GM21367 (cell line): Measurements from ENCODE around the gene PLIN4.
"Not testable (repeated sequence)": the region's sequence is repeated elsewhere in the genome, so short reads cannot be mapped to it uniquely, and the experiment has no call there.

ENCODE experiments used
- ATAC-seq: cut with Tn5 transposase; IDR thresholded peaks from one replicate; pipeline ENCODE4 v1.9.1; 2021; ENCODE audit not compliant: unreplicated experiment

PLIN4 gene

GRCh38 chr19:4527377-4527776, 9.1 kb upstream of the PLIN4 start:
- ATAC-seq: not testable (repeated sequence)

- ATAC-seq: no peak
These were observed 7.3 kb upstream of the PLIN4 start for GRCh38 chr19:4525563-4526002.

- ATAC-seq: no peak
These were observed 6.7 kb upstream of the PLIN4 start for GRCh38 chr19:4524808-4525562.

DNA sequence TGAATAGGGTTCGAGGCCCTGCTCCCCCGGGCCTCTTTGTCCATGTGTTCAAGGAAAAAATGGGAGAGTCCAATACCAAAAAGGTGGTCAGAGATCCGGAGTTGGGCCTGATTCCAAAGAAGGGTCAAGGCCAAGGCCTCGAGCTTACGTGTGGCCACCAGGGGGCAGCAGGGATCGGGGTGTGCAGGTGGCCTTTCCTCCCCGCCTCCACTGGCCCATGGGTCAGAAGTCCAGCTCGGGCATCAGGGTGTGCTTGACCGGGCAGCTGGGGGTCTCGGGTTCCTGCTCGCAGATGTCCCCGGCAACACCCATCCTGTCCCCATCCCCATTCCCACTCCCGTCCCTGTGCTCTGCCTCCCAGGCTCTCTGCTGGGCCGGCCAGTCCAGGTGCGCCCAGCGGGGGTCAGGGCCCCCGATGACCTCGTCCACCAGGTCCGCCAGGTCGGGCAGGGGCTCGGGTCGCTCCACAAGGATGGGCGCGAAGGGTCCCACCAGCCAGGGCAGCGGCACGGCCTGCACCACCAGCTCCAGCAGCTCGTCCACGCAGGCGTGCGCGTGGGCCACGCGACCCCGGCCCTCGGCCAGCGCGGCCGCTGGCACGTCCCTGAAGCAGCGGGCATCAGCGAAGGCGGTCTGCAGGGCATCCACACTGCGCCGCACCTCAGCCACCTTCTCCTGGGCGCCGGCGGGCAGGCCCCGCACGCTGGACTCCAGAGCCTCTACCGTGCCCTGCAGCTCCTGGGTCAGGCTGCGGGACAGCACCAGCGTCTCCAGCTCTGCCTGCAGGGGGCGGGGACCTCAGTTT, 5.2 kb upstream of the PLIN4 start:
- no peak for ATAC-seq

GRCh38 chr19:4522291-4523002, 4.2 kb upstream of the PLIN4 start:
- no peak for ATAC-seq

DNA sequence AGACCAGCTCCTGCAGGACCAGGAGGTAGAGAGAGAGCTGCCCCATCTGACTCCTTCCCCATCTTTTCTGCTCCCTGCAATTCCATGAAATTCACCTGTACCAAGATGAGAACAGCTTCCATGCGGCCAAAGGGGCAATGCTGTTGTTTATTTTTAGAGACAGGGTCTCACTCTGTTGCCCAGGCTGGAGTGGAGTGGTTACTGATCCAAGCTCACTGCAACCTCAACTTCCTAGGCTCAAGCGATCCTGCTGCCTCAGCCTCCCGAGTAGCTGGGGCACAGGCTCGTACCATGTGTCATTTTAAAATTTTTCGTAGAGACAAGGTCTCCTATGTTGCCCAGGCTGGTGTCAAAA, 3.6 kb upstream of the PLIN4 start:
- ATAC-seq: no peak

GRCh38 chr19:4521170-4521887, 3.0 kb upstream of the PLIN4 start:
- ATAC-seq: no peak

DNA sequence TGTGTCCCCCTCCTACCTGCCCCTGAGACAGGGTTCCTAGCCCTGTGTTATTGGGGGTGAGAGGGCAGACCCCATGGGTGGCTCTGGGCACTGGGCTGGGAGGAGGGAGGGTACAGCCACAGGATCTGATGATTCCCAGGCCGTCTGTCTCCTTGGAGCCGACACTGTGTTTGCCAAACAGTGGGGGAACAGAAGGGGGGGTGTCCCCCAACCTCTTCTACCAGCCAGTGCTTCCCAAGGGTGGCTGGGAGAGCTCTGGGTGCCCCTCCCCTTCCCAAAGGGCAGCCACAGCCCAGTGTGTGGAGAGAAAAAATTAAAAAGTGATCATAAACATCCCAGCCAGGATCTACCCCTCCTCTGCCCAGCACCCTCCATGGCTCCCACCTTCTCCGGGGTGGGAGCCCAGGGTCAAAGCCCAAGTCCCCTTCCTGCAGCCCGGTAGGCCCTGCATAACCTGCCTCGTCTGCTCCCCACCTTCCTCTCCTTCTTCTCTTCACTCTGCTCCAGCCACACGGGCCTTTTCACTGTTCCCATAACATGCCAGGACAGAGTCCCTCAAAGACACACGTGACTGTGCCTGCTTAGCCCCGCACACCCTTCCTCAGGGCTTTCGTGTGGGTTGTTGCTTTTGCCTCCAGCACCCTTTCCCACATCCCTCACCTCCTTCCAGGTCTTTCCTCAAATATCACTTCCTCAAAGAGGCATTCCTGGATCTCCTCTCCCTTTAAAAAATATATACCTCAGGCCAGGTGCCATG, 1.4 kb upstream of the PLIN4 start:
- ATAC-seq: no peak

DNA sequence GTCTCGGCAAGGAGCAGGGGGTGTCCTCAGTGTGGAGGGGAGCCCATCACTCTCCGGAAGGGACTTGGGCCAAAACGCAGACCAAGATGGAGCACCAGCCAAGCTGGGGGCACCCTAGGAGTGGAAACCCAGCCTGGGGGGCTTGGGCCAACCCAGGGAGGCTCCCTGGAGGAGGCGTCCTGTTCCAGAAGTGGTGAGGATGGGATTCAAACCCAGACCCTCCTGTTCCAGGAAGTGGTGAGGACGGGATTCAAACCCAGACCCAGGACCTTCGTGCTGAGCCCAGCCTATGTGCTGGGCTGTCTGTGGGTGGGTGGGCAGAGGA, 848 bp upstream of the PLIN4 start:
- no peak for ATAC-seq

GRCh38 chr19:4517451-4518057, 732 bp downstream of the PLIN4 start:
- ATAC-seq: no peak

- ATAC-seq: no peak
These were observed 1.4 kb downstream of the PLIN4 start for GRCh38 chr19:4516939-4517300.

GRCh38 chr19:4516199-4516938, 1.9 kb downstream of the PLIN4 start:
- ATAC-seq: no peak

GRCh38 chr19:4515732-4516131, 2.6 kb downstream of the PLIN4 start:
- ATAC-seq: no peak

- ATAC-seq: no peak
These were observed 5.0 kb downstream of the PLIN4 start for GRCh38 chr19:4513248-4513647.

- ATAC-seq: no peak
These were observed 6.2 kb downstream of the PLIN4 start for GRCh38 chr19:4512070-4512469.

GRCh38 chr19:4511300-4512054, 6.8 kb downstream of the PLIN4 start:
- no peak for ATAC-seq

GRCh38 chr19:4510435-4511255, 7.6 kb downstream of the PLIN4 start:
- ATAC-seq: no peak

DNA sequence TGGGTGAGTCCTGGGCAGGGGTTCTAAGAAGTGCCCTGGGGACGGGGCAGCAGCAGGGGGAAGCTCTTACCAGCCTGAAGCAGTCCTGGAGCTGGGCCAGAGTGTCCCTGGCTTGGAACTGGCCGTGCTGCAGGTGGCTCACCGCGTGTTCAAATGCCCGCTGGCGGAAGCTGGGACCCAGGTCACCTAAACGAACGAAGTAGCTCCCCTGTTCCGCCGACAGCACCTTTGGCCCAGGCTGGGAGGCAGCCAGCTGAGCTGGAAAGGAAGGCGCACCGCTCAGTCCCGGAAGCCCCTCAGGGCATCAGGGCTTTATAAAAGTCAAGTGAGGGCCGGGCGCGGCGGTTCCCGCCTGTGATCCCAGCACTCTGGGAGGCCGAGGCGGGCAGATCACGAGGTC, 9.6 kb downstream of the PLIN4 start:
- no peak for ATAC-seq
